ENCODE measurements around the gene ATXN1. TPM values are rescaled to one million over a fixed set of nuclear protein-coding genes. Genes with fewer than 3 reads are reported as not detected.

ATXN1 gene
- total RNA-seq, 1 experiment from 2014 or later, result 19.7 TPM

DNA sequence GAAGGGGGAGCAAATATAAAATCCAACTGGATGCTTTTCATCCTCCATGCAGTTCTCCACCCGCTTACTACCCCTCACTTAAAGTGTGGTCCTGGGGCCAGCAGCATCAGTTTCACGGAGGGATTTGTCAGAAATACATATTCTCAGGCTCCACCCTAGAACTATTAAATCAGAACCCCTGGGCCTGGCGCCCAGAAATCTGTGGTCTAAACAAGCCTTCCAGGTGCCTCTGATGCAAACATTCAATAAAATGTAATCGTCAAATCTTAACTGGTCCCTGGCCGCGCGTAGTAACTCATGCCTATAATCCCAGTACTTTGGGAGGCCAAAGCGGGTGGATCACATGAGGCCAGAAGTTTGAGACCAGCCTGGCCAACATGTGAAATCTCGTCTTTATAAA is 47.7 kb downstream of the ATXN1 start:
- no peaks in the 10 kb centered on the region for H3K27me3 Mint-ChIP-seq (ENCODE audit: unreplicated experiment)
- CTCF ChIA-PET, result interaction anchor here (1.4 kb wide), 1 partner anchor 10 kb away, joined by 5 read pairs; no protein-coding TSS in a partner anchor
- peak overlapping the region; percentile 62 for H3K4me3 Mint-ChIP-seq (ENCODE audit: low read depth, unreplicated experiment)
- DNase-seq, result no peak
- H3K36me3 Mint-ChIP-seq (ENCODE audit: insufficient read depth, unreplicated experiment), result peaks cover 16% of the 10 kb centered on the region
- TF ChIP-seq CTCF (IDR thresholded peaks at IDR 0.05; ENCODE audit: unreplicated experiment), result no peak
- no peaks in the 10 kb centered on the region for H3K9me3 Mint-ChIP-seq (ENCODE audit: low read depth, unreplicated experiment)
- H3K27ac Mint-ChIP-seq (ENCODE audit: unreplicated experiment), result peak overlapping the region; percentile 90
- H3K4me1 Mint-ChIP-seq (ENCODE audit: low read depth, unreplicated experiment), result peaks cover 23% of the 10 kb centered on the region
- intact Hi-C loops (cut with micrococcal nuclease; ENCODE audit: unreplicated experiment), result loop anchor here (2.0 kb wide), 1 partner anchor 49 kb away; no protein-coding TSS in a partner anchor
- BruUV-seq (replicated peaks), result no TSS peak

GRCh38 chr6:16712931-16713484 is 48.3 kb downstream of the ATXN1 start:
- peak overlapping the region; percentile 62 for H3K4me3 Mint-ChIP-seq (ENCODE audit: low read depth, unreplicated experiment)
- intact Hi-C loops (cut with micrococcal nuclease; ENCODE audit: unreplicated experiment), result loop anchor here (2.0 kb wide), 1 partner anchor 50 kb away; no protein-coding TSS in a partner anchor
- TF ChIP-seq CTCF (IDR thresholded peaks at IDR 0.05; ENCODE audit: unreplicated experiment), result no peak
- H3K9me3 Mint-ChIP-seq (ENCODE audit: low read depth, unreplicated experiment), result no peaks in the 10 kb centered on the region
- H3K27me3 Mint-ChIP-seq (ENCODE audit: unreplicated experiment), result no peaks in the 10 kb centered on the region
- CTCF ChIA-PET, result interaction anchor here (0.7 to 1.4 kb wide), 7 partner anchors 10 to 373 kb away, joined by 3 to 5 read pairs (median 4); partner anchors contain the start of gene ATXN1
- H3K36me3 Mint-ChIP-seq (ENCODE audit: insufficient read depth, unreplicated experiment), result peaks cover 16% of the 10 kb centered on the region
- H3K27ac Mint-ChIP-seq (ENCODE audit: unreplicated experiment), result peak overlapping the region; percentile 90
- DNase-seq, result peak; percentile 36
- H3K4me1 Mint-ChIP-seq (ENCODE audit: low read depth, unreplicated experiment), result peaks cover 22% of the 10 kb centered on the region
- no TSS peak for BruUV-seq (replicated peaks)

DNA sequence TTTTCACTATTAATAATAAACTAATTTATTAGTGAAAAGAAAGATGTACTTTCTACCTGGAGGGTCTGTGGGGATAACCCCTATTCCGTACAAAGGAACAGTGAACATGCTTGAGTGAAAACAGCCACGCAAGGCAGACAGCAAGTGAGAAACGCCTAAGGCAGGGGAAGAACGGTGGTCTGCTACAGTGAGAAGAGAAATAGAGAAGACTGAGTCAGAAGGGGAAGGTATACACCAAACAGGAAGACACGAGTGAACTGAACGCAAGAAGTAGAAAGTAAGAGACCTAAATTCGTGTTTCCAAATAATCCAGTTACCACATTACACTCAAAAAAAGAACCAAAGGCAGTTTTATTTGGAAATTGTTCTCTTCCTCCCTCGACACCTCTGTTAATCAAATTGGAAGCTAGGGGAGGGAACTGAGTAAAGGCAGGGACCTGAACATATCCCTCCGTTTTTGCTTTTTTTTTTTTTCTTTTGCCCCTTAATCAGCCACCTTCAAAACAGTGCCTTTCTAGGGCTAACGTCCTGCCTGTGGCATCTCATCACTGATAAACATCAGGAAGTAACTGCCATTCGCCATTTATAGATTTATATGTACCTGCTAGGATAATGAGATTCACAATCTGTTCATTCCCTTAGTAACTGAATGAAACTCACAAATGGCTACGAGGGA is 48.9 kb downstream of the ATXN1 start:
- intact Hi-C loops (cut with micrococcal nuclease; ENCODE audit: unreplicated experiment), result loop anchor here (2.0 kb wide), 1 partner anchor 50 kb away; no protein-coding TSS in a partner anchor
- no peak for DNase-seq
- Mint-ChIP-seq H3K36me3 (ENCODE audit: insufficient read depth, unreplicated experiment) (peaks cover 16% of the 10 kb centered on the region), H3K27ac (ENCODE audit: unreplicated experiment) (peak overlapping the region; percentile 90), H3K4me3 (ENCODE audit: low read depth, unreplicated experiment) (peak overlapping the region; percentile 62), H3K4me1 (ENCODE audit: low read depth, unreplicated experiment) (peaks cover 25% of the 10 kb centered on the region), H3K27me3 (ENCODE audit: unreplicated experiment) (no peaks in the 10 kb centered on the region), H3K9me3 (ENCODE audit: low read depth, unreplicated experiment) (no peaks in the 10 kb centered on the region)
- CTCF ChIA-PET, result interaction anchor here (0.7 to 1.4 kb wide), 7 partner anchors 11 to 374 kb away, joined by 3 to 5 read pairs (median 4); partner anchors contain the start of gene ATXN1
- BruUV-seq (replicated peaks), result no TSS peak
- TF ChIP-seq CTCF (IDR thresholded peaks at IDR 0.05; ENCODE audit: unreplicated experiment), result no peak

GRCh38 chr6:16711546-16712254 is 49.6 kb downstream of the ATXN1 start:
- peak; percentile 10 for TF ChIP-seq CTCF (IDR thresholded peaks at IDR 0.05; ENCODE audit: unreplicated experiment)
- DNase-seq, result peak; percentile 69
- no TSS peak for BruUV-seq (replicated peaks)

More at GRCh38 chr6:16711546-16712254, 49.6 kb downstream of the ATXN1 start:
- peaks cover 32% of the 10 kb centered on the region for H3K4me1 Mint-ChIP-seq (ENCODE audit: low read depth, unreplicated experiment)
- H3K4me3 Mint-ChIP-seq (ENCODE audit: low read depth, unreplicated experiment), result peak overlapping the region; percentile 62
- peak overlapping the region; percentile 90 for H3K27ac Mint-ChIP-seq (ENCODE audit: unreplicated experiment)
- CTCF ChIA-PET, result no interaction called here
- no peaks in the 10 kb centered on the region for H3K27me3 Mint-ChIP-seq (ENCODE audit: unreplicated experiment)
- no peaks in the 10 kb centered on the region for H3K9me3 Mint-ChIP-seq (ENCODE audit: low read depth, unreplicated experiment)
- peaks cover 16% of the 10 kb centered on the region for H3K36me3 Mint-ChIP-seq (ENCODE audit: insufficient read depth, unreplicated experiment)
- intact Hi-C loops (cut with micrococcal nuclease; ENCODE audit: unreplicated experiment), result loop anchor here (2.0 kb wide), 2 partner anchors 51 to 201 kb away; no protein-coding TSS in a partner anchor

Data from Calu3 (cell line).